Measurements from ENCODE around the gene KIF5B.
"Not testable (repeated sequence)": the region's sequence is repeated elsewhere in the genome, so short reads cannot be mapped to it uniquely, and the experiment has no call there.

KIF5B gene

GRCh38 chr10:32056136-32057035, at the start of gene KIF5B:
KIF5B (minus strand) TSS chr10:32056425; CDS start chr10:32055973, 452 bp downstream.
- no peak for TF ChIP-seq GATA1 (IDR thresholded peaks at IDR 0.05; ENCODE audit: low read depth, low read length)
- TF ChIP-seq POLR2A (IDR thresholded peaks at IDR 0.05; ENCODE audit: low read length): peak; percentile 99
- DNase-seq: peak; percentile 92 to 96

- TF ChIP-seq GATA1 (IDR thresholded peaks at IDR 0.05; ENCODE audit: low read depth, low read length) (no peak), POLR2A (IDR thresholded peaks at IDR 0.05; ENCODE audit: low read length) (no peak)
These were observed 49.7 kb upstream of the KIF5B start for GRCh38 chr10:32105782-32106382.

GRCh38 chr10:32104622-32105509, 48.6 kb upstream of the KIF5B start:
- TF ChIP-seq GATA1 (IDR thresholded peaks at IDR 0.05; ENCODE audit: low read depth, low read length) (no peak), POLR2A (IDR thresholded peaks at IDR 0.05; ENCODE audit: low read length) (no peak)
- DNase-seq: no peak

More at GRCh38 chr10:32105782-32106382, 49.7 kb upstream of the KIF5B start:
- no peak for DNase-seq

- no peak for TF ChIP-seq POLR2A (IDR thresholded peaks at IDR 0.05; ENCODE audit: low read length)
- no peak for TF ChIP-seq GATA1 (IDR thresholded peaks at IDR 0.05; ENCODE audit: low read depth, low read length)
- no peak for DNase-seq
These were observed 48.0 kb upstream of the KIF5B start for GRCh38 chr10:32104181-32104580.

- TF ChIP-seq POLR2A (IDR thresholded peaks at IDR 0.05; ENCODE audit: low read length) (no peak), GATA1 (IDR thresholded peaks at IDR 0.05; ENCODE audit: low read depth, low read length) (no peak)
- no peak for DNase-seq
These were observed 47.5 kb upstream of the KIF5B start for GRCh38 chr10:32103721-32104120.

- DNase-seq: not testable (repeated sequence)
These were observed 42.5 kb upstream of the KIF5B start for GRCh38 chr10:32098566-32099259.

- DNase-seq: no peak
- TF ChIP-seq POLR2A (IDR thresholded peaks at IDR 0.05; ENCODE audit: low read length) (no peak), GATA1 (IDR thresholded peaks at IDR 0.05; ENCODE audit: low read depth, low read length) (no peak)
These were observed 39.0 kb upstream of the KIF5B start for GRCh38 chr10:32095116-32095733.

GRCh38 chr10:32093650-32094049, 37.4 kb upstream of the KIF5B start:
- DNase-seq: no peak
- TF ChIP-seq GATA1 (IDR thresholded peaks at IDR 0.05; ENCODE audit: low read depth, low read length): no peak
- TF ChIP-seq POLR2A (IDR thresholded peaks at IDR 0.05; ENCODE audit: low read length): no peak

GRCh38 chr10:32091046-32091445, 34.8 kb upstream of the KIF5B start:
- TF ChIP-seq GATA1 (IDR thresholded peaks at IDR 0.05; ENCODE audit: low read depth, low read length) (no peak), POLR2A (IDR thresholded peaks at IDR 0.05; ENCODE audit: low read length) (no peak)
- DNase-seq: no peak

GRCh38 chr10:32084185-32084851, 28.1 kb upstream of the KIF5B start:
- TF ChIP-seq POLR2A (IDR thresholded peaks at IDR 0.05; ENCODE audit: low read length) (no peak), GATA1 (IDR thresholded peaks at IDR 0.05; ENCODE audit: low read depth, low read length) (no peak)
- DNase-seq: no peak

- DNase-seq: no peak
- TF ChIP-seq POLR2A (IDR thresholded peaks at IDR 0.05; ENCODE audit: low read length) (no peak), GATA1 (IDR thresholded peaks at IDR 0.05; ENCODE audit: low read depth, low read length) (no peak)
These were observed 21.8 kb upstream of the KIF5B start for GRCh38 chr10:32077896-32078485.

GRCh38 chr10:32073659-32074058, 17.4 kb upstream of the KIF5B start:
- TF ChIP-seq POLR2A (IDR thresholded peaks at IDR 0.05; ENCODE audit: low read length) (no peak), GATA1 (IDR thresholded peaks at IDR 0.05; ENCODE audit: low read depth, low read length) (no peak)

More at GRCh38 chr10:32073659-32074058, 17.4 kb upstream of the KIF5B start:
- DNase-seq: no peak

Measured in erythroblast (primary cell).